GM23338 (cell line): ENCODE measurements around the gene CEP85.

Source experiments
- CREB1 ChIP-seq: fragments of 250-450 bp; sonication (Bioruptor Pico); IDR thresholded peaks from 2 replicates; pipeline ENCODE4 v1.5.0; 2020; ENCODE audit warnings: low read depth, mild to moderate bottlenecking, moderate library complexity
- EZH2 ChIP-seq: fragments of 200-600 bp; sonication (generic); IDR thresholded peaks from one replicate; pipeline ENCODE4 v1.8.0; 2017; ENCODE audit warnings: antibody characterized with exemption, mild to moderate bottlenecking, low read depth; ENCODE audit not compliant: unreplicated experiment
- EZH2phosphoT487 ChIP-seq: fragments of 200-600 bp; sonication (generic); IDR thresholded peaks from one replicate; pipeline ENCODE4 v1.8.1; 2018; ENCODE audit warnings: antibody characterized with exemption; ENCODE audit not compliant: unreplicated experiment
- POLR2AphosphoS5 ChIP-seq: IDR thresholded peaks from 2 replicates; pipeline ENCODE4 v1.6.1; 2016; ENCODE audit warnings: antibody characterized with exemption, low read depth
- ZNF114 ChIP-seq: fragments of 250-450 bp; sonication (Bioruptor Pico); IDR thresholded peaks from 2 replicates; pipeline ENCODE4 v1.5.0; 2020; ENCODE audit warnings: mild to moderate bottlenecking, moderate library complexity
- ZNF331 ChIP-seq: fragments of 250-450 bp; sonication (Bioruptor Pico); IDR thresholded peaks from 2 replicates; pipeline ENCODE4 v1.5.0; 2020; ENCODE audit warnings: low read depth, mild to moderate bottlenecking, moderate library complexity
- TF ChIP-seq, protein P1 (sequence below), 2 experiments: fragments of 200-600 bp in 1 of 2; sonication (generic) in 1 of 2; conservative IDR thresholded peaks; 2 replicates each; pipeline versions ENCODE4 v1.5.1 to v1.6.1; 2016 to 2017; ENCODE audit warnings: antibody characterized with exemption in 2 of 2, low read depth in 2 of 2, mild to moderate bottlenecking in 2 of 2, moderate library complexity in 1 of 2

DNA sequence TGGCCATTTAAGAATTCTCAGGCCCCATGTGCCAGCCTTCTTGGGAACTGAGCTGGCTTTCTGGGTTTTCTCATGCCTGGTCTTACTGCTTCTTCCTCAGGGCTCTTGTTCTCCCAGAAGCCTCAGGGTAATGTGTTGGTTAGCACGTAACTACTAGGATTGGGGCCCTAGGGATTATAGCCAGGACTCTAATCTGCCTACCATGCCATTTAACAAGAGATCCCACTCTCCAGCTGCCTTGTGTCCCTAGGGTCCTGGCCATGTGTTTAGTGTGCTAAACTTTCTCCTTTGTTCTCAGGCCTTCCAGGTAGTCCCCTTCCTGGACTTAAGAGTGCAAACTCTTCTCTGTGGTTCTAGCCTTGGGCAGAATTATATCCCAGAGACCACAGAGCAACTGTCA lies 43.7 kb downstream of the CEP85 start:
- TF ChIP-seq, protein P1, sequence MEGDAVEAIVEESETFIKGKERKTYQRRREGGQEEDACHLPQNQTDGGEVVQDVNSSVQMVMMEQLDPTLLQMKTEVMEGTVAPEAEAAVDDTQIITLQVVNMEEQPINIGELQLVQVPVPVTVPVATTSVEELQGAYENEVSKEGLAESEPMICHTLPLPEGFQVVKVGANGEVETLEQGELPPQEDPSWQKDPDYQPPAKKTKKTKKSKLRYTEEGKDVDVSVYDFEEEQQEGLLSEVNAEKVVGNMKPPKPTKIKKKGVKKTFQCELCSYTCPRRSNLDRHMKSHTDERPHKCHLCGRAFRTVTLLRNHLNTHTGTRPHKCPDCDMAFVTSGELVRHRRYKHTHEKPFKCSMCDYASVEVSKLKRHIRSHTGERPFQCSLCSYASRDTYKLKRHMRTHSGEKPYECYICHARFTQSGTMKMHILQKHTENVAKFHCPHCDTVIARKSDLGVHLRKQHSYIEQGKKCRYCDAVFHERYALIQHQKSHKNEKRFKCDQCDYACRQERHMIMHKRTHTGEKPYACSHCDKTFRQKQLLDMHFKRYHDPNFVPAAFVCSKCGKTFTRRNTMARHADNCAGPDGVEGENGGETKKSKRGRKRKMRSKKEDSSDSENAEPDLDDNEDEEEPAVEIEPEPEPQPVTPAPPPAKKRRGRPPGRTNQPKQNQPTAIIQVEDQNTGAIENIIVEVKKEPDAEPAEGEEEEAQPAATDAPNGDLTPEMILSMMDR (conservative IDR thresholded peaks at IDR 0.05; ENCODE audit: low read depth in 2 of 2) = no peak
- no peak for TF ChIP-seq EZH2
- no peak for TF ChIP-seq EZH2phosphoT487
- TF ChIP-seq POLR2AphosphoS5 = no peak
- no peak for TF ChIP-seq ZNF114 (CRISPR knock-in tag)
- no peak for TF ChIP-seq ZNF331
- TF ChIP-seq CREB1 (CRISPR knock-in tag) = no peak
